ENCODE measurements around the gene COPG2.

- TF ChIP-seq FOXC1 (CRISPR knock-in tag; IDR thresholded peaks at IDR 0.05; ENCODE audit: borderline replicate concordance) (no peak), KLF16 (CRISPR knock-in tag; IDR thresholded peaks at IDR 0.05) (no peak), ELF1 (CRISPR knock-in tag; IDR thresholded peaks at IDR 0.05) (no peak), ZHX2 (IDR thresholded peaks at IDR 0.05; ENCODE audit: low read depth) (no peak), ZHX2 (CRISPR knock-in tag; IDR thresholded peaks at IDR 0.05; ENCODE audit: borderline replicate concordance) (no peak), JUN (CRISPR knock-in tag; IDR thresholded peaks at IDR 0.05) (no peak), GTF2F1 (IDR thresholded peaks at IDR 0.05; ENCODE audit: low read length) (no peak), TEAD3 (CRISPR knock-in tag; optimal IDR thresholded peaks at IDR 0.05; ENCODE audit: borderline replicate concordance) (no peak), SIN3A (IDR thresholded peaks at IDR 0.05; ENCODE audit: borderline replicate concordance, low read depth, low read length) (no peak)
- TF ChIP-seq, protein P1, sequence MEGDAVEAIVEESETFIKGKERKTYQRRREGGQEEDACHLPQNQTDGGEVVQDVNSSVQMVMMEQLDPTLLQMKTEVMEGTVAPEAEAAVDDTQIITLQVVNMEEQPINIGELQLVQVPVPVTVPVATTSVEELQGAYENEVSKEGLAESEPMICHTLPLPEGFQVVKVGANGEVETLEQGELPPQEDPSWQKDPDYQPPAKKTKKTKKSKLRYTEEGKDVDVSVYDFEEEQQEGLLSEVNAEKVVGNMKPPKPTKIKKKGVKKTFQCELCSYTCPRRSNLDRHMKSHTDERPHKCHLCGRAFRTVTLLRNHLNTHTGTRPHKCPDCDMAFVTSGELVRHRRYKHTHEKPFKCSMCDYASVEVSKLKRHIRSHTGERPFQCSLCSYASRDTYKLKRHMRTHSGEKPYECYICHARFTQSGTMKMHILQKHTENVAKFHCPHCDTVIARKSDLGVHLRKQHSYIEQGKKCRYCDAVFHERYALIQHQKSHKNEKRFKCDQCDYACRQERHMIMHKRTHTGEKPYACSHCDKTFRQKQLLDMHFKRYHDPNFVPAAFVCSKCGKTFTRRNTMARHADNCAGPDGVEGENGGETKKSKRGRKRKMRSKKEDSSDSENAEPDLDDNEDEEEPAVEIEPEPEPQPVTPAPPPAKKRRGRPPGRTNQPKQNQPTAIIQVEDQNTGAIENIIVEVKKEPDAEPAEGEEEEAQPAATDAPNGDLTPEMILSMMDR (CRISPR knock-in tag; IDR thresholded peaks at IDR 0.05) = no peak
Observed at GRCh38 chr7:130461272-130461671, 207.3 kb downstream of the COPG2 start.
